HG03159 (cell line): ENCODE measurements around the gene GMDS.

ENCODE experiments used
- ATAC-seq: cut with Tn5 transposase; IDR thresholded peaks from one replicate; pipeline ENCODE4 v1.9.1; 2021; ENCODE audit warnings: mild to moderate bottlenecking, moderate library complexity; ENCODE audit not compliant: unreplicated experiment

GMDS gene

DNA sequence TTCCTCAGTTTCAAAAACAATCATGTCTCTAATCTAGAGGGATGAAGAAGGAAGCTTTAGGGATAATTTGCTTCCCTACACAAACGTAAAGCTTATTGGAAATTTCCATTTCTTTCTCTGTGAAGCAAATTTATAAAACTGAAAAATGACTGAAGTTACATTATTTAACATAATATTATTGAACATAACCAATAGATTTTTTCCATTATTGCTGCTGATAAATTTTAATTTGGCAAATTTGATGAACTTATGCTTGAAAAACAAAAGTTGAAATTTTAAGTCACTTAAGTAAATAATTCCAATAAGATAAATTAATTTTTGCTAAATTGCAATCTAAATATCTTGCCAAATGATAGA is 140.9 kb downstream of the GMDS start:
- ATAC-seq: no peak

DNA sequence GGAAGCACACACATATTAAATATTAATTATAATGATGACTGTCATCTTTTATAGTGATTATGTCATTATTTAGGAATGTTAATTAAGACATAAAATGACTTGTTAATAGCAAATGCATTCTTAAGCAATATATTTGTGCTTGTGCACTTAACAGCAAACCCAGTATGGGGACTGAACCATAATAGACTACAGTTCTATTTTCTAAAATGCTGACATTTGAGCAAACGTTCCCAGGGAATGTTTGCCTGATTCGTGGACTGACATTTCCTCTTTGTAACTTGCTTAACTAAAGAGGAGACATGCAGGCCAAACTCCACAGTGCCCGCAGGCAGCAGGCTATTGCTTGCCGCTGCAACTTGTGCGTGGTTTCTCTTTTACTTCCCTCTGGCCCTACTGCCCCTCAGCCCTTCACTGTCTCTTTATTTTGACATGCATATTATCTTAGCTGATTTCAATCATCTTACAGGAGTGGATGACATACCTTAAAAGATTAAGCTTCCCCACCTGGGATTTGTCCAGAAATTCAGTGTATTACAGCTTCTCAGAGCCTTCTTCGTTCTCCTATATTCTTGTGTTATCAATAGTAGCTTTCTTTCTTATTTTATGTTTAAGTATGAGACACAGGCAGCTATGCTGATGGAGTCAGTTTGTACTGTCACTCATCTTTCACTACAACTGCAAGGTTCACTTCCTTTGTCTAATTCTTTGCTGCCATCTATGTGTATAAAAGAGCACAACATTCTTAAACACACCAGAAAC is 141.5 kb downstream of the GMDS start:
- no peak for ATAC-seq

DNA sequence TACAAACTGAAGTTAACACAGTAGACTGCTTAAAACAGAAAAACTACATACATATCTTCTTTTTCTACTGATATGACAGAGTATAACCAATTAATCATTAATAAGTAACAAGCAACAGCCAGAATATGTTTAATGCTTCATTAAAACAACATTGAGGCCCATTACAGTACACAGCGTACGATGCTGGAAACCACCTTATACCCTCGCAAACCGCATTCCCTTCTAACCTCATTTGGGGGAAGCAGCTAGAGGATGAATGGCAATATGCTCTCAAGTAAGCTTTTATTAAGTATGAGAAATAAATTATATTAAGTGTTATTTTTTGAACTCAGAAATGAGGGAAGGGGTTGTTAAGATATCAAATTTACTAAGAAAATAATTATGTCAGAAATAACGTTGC is 142.4 kb downstream of the GMDS start:
- no peak for ATAC-seq

DNA sequence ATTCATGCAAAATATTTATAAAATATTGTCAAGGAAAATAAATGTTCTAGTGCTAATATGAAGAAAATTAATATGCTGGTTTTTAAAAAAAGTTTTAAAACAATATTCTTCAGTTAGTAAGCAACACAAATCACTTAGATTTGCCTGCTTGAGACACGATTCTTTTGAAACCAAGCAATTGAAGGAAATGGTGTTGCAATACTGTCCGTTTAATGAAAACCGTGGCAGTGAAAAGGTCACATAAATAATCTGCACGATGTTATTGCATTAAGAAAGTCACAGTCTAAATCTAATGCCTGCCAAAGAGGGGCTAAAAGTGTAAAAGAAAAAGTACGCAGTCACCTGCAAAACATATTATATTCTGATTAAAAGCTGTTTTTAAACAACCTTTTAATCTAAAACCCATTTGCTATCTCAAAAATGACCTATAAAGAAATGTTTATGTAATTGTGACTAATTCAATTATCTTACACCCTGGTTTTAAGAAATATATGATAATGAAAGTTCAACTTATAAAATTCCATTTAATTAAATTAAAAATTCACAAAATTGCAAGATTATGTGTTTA is 143.0 kb downstream of the GMDS start:
- no peak for ATAC-seq

DNA sequence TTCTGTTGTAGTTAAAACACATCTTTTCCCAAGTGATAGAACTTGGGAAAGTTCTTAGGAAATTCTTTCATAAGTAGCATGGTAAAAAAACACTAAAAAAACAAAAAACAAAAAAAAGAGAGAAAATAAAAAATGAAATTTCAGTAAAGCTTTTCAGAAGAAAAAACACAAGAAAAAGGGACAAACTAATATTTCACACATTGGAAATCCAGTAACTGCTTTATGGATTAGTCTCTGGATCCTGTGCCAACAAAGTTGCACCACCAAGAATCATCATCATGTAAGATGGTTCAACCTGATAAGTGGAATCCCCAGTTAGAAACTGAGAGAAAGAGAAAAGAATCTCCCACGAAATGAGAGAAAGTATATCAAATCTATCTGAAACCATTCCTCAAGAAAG is 144.2 kb downstream of the GMDS start:
- no peak for ATAC-seq

DNA sequence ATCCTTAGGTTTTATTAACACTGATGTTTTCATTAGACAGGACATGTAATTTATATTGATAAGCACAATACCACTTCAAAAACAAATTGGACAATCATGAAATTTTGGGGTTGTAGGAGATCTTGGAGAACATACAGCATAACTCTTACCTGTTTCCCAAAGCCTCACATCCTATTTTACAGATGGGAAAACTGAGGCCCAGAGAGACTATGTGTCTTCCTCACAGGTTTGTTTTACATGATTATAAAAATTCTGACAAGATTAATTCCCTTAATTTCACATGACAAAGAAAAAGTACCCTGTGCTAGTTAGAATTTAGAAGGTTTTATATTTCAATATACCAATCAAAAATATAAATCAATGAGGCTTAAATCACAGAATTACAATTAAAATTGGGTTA is 145.5 kb downstream of the GMDS start:
- no peak for ATAC-seq

DNA sequence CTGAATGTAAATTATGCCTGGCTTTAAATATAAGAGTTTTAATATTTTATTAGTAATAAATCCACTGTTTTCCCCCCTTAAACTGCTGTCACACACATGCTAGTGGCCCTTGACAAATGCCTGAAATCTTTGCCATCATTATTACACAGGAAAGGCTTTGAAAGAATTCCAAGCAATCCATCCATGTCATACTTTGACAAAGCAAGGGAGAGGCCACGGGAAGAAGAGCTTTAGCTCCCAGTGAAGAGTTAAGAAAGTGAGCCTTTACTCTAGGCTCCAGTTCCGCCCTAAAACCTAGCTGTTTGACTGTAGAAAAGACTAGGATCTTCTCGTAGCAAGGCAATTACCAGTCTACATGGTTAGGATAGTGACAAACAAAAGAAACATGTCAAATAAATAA is 147.9 kb downstream of the GMDS start:
- no peak for ATAC-seq

DNA sequence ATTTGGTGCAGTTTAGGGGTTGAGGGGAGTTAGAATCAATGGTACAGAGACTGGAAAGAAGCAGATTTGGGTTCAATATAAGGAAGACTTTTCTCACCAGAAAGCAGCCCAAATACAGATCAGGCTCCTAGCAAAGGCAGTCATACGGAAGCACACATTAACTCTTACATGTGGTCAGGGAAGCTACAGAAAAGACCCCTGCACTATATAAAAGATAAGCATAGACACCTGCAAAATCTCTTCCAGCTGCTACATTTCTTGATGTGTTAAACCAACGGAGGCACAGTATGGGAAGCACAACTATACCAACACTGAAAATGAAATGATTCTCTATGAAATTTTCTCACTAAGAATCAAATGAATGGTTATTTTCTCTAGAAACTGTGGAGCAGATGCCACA is 150.8 kb downstream of the GMDS start:
- no peak for ATAC-seq

DNA sequence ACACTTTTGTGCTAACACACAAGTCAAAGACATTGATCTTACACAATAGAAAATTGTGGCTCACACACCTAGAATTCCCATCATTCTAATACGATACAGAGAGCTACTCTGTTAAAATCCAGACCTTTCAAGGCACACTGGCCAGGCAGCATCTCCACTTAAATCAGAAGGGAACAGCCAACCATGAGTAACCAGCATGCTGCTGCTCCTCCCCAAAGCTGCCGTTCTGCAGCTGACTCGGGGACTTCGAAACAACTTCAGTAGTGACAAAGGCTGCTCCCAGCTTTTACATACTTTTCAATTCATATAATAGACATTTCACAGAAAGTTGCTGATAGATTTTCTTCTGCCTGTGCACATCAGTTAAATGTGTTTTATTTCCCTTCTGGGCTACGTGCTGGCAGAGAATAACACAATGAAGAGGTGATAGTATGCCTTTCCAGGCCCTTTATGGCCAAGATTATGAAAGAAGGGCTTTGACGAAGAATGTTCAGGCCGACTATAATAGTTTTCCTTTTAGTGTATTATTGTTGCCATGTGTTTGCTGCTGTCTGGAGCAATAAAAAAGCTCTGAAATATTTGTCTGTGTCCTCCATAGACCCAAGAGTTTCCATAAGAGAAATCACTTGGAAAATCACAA is 159.0 kb downstream of the GMDS start:
- no peak for ATAC-seq

DNA sequence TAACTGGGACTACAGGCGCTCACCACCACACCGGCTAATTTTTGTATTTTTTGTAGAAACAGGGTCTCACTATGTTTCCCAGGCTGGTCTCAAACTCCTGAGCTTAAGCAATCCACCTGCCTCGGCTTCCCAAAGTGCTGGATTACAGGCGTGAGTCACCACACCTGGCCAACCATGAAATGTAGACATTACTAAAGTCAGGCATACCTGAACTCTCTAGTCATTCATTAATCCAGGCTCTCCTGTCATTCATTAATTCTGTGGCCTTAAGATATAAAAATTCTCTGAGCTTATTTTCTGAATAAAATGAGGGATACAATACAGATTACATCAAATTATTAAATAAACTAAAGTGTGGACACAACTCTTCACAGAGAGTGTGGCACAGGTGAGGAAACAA is 159.7 kb downstream of the GMDS start:
- no peak for ATAC-seq

DNA sequence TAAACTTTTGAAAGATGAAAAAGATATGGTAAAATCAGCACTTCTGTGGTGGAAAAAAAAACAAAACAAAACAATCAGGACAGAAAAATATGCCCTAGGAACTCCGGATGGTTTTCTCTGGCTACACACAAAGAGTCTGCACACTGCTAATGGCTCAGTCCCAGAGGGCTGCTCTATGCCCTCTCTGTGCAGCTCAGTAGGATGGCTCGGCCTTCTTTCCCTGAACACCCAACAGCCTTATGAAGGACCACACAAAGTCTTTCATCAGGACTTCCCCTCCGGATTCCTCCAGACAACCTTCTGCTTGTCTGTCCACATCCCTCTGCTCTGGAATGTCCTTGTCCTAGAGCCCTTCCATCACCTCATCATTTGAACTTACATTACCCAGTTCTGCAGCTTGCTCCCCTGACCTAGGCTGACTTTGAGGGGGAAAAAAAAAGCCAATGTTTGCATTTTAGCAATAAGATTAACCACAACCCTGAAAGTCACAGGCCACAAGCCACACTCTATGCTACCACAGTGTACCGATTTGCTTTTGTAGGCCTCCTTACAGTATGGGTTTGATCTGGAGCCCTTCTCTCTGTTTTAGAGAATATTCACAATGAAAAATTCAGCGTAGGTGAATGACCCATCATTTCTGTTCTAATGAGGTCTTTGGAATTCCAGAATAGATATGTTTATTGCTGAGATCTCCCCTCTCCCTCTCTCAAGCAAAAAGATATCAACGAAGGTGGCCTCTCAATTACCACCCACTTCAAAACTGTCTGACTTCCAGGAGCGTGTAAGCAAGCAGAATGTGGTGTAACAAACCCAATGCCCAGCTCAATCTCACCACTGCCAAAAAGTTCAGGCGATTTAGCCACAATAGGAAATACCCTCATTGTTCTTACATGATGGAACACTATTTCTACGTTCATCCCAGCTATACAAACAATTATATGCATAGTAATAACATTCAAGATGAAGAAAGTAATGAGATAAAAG is 164.0 kb downstream of the GMDS start:
- peak; percentile 70 for ATAC-seq

DNA sequence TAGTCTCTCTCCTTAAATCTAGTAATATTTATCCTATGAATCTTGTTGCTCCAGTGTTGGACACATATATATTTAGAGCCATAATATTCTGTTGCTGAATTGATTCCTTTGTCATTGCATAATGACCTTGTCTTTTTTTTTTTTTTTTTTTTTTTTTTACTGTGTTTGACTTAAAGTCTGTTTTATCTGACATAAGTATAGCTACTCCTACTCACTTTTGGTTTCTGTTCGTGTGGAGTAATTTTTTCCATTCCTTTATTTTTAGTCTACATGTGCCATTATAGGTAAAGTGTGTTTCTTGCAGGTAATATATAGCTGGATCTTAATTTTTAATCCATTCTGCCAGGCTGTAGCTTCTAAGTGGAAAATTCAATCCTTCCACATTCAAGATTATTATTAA is 166.5 kb downstream of the GMDS start:
- ATAC-seq: no peak

DNA sequence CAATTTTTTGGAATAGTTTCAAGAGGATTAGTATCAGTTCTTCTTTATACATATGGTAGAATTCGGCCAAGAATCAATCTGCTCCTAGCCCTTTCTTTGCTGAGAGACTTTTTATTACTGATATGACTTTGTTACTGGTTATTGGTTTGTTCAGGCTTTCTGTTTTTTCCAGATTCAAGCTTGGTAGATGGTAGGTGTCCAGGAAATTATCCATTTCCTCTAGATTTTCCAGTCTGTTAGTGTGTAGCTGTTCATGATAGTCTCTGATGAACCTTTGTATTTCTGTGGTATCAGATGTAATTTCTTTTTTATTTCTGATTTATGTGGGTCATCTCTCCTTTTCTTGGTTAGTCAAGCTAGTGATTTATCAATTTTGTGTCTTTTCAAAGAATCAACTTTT is 167.6 kb downstream of the GMDS start:
- no peak for ATAC-seq

DNA sequence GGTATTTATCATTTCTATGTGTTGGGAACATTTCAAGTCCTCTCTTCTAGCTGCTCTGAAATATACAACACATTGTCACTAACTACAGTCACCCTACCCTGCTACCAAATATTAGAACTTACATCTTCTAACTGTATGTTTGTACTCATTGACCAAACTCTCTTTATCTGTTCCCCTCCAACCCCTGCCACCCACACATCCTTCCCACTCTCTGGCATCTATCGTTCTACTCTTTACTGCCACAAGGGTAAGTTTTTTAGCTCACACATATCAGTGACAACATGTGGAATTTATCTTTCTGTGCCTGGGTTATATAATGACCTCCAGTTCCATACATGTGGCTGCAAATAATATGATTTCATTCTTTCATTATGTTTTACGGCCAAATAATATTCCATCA is 171.9 kb downstream of the GMDS start:
- no peak for ATAC-seq

DNA sequence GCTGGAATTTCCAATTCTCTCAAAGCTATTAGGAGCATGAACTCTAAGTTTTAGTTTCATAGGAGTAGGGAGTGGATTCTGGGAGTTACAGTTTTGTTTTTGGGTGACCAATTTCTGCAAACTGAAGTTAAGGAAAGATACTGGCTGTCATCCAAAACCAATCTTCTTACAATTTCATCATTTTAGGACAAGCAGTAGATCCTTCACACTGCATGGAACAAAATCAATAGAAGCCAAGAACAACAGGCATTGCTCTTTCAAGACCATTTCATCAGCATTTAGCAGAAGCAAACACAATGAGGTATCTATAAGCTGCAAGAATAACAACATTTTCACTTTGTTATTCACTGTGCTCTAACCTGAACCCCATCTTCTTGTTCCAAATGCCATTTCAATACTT is 173.0 kb downstream of the GMDS start:
- ATAC-seq: no peak

DNA sequence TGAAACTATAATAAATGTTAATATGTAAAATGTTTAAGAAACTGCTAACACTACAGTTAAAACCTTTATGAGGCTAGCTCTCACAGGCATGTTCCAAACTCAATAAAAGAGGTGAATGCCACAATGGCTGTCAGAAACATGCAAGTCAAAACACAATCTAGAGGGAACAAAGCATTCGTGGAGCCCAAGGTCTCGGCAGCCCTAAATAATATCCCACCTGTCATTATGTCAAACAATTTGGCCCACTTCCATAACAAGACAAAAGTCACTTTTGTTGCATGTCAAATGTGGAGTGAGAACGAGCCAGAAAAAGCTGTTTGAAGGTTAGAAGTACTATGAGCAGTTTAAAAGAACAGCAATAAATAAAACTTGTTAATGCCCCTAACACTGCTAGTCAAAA is 181.9 kb downstream of the GMDS start:
- no peak for ATAC-seq

DNA sequence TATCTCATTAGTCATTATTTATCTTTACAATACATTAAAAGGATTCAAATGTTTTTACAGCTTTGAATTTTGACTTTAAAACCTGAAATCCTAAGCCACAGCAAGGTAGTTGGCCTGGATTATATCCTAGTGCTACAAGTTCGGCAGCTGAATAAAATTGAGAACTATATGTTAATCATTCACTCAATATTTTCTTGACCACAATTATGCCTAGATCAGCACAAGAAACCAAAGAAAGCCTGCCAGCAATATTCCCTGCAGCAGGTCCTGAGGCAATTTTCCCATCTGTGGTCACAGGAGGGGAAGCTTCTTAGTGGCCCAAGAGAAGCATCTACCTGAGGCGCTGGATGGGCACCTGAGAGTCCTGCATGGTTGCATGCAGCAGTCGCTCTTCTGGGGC is 183.5 kb downstream of the GMDS start:
- no peak for ATAC-seq

DNA sequence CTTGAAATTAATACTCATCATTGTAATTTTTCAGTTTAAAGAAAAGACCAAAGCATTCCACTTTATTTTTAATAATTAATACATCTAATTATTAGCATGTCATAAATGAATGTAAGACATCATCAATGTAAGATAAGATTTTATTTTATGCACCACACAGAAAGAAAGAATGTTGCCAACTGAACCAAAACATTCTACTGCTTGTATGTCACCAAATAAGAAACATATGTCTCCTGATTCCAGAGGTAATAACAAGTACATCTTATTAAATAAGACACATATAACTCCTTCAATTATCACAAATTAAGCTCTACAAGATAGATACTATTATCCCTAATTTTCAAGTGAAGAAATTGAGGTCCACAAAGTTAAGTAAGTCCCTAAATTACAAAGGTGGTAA is 189.5 kb downstream of the GMDS start:
- ATAC-seq: no peak

DNA sequence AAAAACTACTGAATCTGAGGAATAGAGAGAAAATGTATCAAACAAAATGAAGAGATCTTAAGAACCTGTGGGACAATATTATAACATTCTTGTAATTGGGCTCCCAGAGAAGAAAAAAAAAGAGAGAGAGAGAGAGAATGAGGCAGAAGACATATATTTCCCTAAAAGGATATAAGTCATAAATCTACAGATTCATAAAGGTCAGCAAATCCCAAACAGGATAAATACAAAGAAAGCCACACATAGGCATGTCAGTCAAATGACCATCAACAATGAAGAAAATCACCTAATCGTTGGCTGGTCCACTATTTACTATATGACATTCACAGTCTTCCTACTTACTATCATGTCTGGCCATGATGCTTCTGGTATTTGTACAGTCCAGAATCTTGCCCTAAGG is 190.3 kb downstream of the GMDS start:
- ATAC-seq: no peak

DNA sequence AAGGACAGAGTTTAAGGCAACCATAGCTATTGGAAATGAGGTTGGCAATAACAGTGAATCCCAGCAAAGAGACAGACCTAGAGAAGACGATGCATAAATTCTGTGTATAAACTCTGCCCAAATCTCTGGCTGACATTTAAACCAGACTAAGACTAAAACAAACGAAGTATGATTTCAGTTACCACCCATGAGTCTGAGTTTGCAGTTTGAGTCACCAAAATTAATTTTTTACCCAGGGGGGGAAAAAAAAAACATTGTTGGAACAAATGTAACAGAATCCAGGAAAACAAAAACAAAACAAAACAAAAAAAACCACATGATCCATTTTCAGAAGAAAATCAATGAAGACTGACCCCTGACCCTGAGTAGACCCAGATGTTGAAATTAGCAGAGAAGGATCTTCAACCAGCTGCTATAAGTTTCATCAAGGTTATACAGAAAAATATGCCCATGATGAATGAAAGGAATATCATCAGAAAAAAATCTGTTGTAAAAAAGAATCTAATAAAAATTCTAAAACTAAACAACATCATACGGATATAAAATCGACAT is 190.8 kb downstream of the GMDS start:
- ATAC-seq: no peak

DNA sequence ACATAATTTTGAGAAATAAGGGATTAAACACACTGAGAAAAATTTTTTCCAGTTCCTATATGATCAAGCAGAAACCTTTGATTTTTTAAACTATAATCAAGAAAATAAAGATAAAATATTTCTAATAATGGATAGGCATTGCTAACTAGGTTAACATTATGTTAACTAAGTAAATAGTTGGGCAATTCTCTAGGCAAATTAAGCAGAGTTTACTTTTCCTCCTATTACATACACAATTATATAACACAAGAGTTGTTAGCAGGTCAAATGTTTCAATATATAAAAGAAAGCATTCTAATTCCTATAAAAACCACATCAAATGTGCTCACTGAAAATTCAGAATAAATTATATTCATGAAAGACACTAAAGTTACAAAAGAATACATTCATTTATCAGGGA is 191.7 kb downstream of the GMDS start:
- ATAC-seq: no peak
